C4-2B (cell line): ENCODE data around the gene ANKRD11.

Source experiments
- H3K27ac ChIP-seq: fragments of 450-650 bp; 2 replicates; pipeline ENCODE4 v1.5.1; 2017
- CTCF ChIP-seq: fragments of 450-650 bp; conservative IDR thresholded peaks from 2 replicates; pipeline ENCODE4 v1.5.1; 2017; ENCODE audit warnings: mild to moderate bottlenecking
- ZFX ChIP-seq: fragments of 450-650 bp; IDR thresholded peaks from 2 replicates; pipeline ENCODE4 v1.6.1; 2017

The ANKRD11 gene

GRCh38 chr16:89280546-89281188, 209.7 kb downstream of the ANKRD11 start:
- H3K27ac ChIP-seq = no peak overlapping the region
- TF ChIP-seq CTCF (no peak), ZFX (no peak)

- TF ChIP-seq ZFX = no peak
- no peak for TF ChIP-seq CTCF
- no peak overlapping the region for H3K27ac ChIP-seq
Measured at GRCh38 chr16:89279666-89280481, 210.5 kb downstream of the ANKRD11 start.

- TF ChIP-seq ZFX = no peak
- TF ChIP-seq CTCF = no peak
- no peak overlapping the region for H3K27ac ChIP-seq
Measured at GRCh38 chr16:89278441-89279240, 211.7 kb downstream of the ANKRD11 start.

DNA sequence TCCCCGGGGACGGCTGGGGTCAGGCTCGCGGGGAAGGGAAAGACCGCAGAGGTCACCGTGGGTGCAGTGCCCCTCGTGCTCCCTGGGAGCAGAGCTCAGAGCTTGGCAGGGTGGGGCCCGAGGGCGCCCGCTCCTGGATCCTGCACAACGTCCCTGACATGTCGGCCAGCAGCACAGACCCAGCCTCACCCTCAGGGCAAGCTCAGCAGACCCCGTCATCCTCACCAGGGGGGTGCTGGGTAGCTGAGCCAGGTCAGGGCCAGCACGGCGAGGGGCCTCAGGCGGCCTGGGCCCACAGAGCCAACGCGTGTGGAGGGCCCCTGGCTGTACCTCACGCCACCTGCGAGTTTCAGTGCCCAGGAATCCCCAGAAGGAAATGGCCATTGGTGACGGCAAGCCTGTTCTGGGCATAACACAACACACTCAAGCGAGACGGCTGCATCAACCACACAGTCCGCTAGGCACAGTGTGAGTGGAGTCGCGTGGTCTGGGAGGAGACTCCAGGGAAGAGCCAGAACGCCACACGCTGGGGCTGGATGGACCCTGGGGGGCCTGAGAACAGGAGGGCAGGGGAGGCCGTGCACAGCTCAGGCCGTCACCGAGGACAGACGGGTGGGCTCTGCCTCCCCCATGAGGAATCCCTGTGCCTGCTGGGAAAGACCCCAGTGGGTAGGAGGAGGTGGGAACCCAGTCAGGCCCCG, 212.6 kb downstream of the ANKRD11 start:
- H3K27ac ChIP-seq = no peak overlapping the region
- TF ChIP-seq ZFX (no peak), CTCF (no peak)

DNA sequence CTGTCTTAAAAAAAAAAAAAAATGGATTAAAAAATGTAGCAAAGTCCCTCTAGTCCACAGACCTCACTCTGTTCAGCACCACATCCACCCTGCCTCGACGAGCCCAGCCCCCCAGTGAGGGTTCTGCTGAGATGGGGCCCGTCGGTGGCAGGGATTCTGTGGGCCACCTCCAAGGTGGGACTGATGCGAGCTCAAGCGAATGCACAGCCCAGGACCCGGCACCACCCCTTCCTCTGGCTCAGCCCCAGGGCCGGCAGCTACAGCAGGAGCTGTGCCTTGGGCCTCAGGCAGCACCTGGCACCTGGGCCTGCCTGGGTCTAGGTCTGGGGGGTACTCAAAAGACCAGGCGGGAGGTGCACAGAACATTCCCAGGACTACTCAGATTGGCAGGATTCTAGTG, 213.3 kb downstream of the ANKRD11 start:
- H3K27ac ChIP-seq = no peak overlapping the region
- TF ChIP-seq ZFX (no peak), CTCF (no peak)

GRCh38 chr16:89275837-89276720, 214.3 kb downstream of the ANKRD11 start:
- TF ChIP-seq CTCF (no peak), ZFX (no peak)

More at GRCh38 chr16:89275837-89276720, 214.3 kb downstream of the ANKRD11 start:
- no peak overlapping the region for H3K27ac ChIP-seq
